Measurements from ENCODE around the gene ARL2BP.

GRCh38 chr16:57231821-57232350 lies 13.2 kb upstream of the ARL2BP start:
- no peak for TF ChIP-seq CTCF (conservative IDR thresholded peaks at IDR 0.05; ENCODE audit: low read length)
- no peak for TF ChIP-seq EZH2phosphoT487 (IDR thresholded peaks at IDR 0.05; ENCODE audit: borderline replicate concordance, low read depth, low read length)

All from OCI-LY7 (cell line).